T-helper 22 cell (primary cell): ENCODE data around the gene SORT1.

Experiments
- DNase-seq: peaks from one replicate; pipeline ENCODE4 v3.0.0-alpha.2; 2020; ENCODE audit warnings: low read depth

SORT1 gene

GRCh38 chr1:109261578-109261977, 136.1 kb downstream of the SORT1 start:
- no peak for DNase-seq

- DNase-seq = no peak
These were observed 136.7 kb downstream of the SORT1 start for GRCh38 chr1:109261006-109261405.

GRCh38 chr1:109259674-109260557, 137.8 kb downstream of the SORT1 start:
- no peak for DNase-seq
